KMS-11 (cell line): ENCODE results near the gene LRRFIP1.

Source experiments
- H2AFZ ChIP-seq: fragments of 200-600 bp; sonication (generic); 2 replicates; pipeline ENCODE4 v1.6.1; 2016; ENCODE audit warnings: antibody characterized with exemption, mixed run types, low read depth
- H3K27ac ChIP-seq: fragments of 200-600 bp; sonication (generic); 2 replicates; pipeline ENCODE4 v1.6.1; 2016; ENCODE audit warnings: mild to moderate bottlenecking, mixed run types
- H3K27me3 ChIP-seq: fragments of 200-600 bp; sonication (generic); 2 replicates; pipeline ENCODE4 v1.6.1; 2017; ENCODE audit warnings: mild to moderate bottlenecking, low read depth, mixed run types, moderate library complexity; ENCODE audit not compliant: insufficient read depth
- H3K36me3 ChIP-seq: fragments of 200-600 bp; sonication (generic); 2 replicates; pipeline ENCODE4 v1.6.1; 2017; ENCODE audit warnings: mild to moderate bottlenecking, mixed run types; ENCODE audit not compliant: insufficient read depth
- H3K4me1 ChIP-seq: fragments of 200-600 bp; sonication (generic); 2 replicates; pipeline ENCODE4 v1.6.1; 2016; ENCODE audit warnings: mild to moderate bottlenecking, low read depth, mixed run types; ENCODE audit not compliant: poor library complexity, severe bottlenecking
- H3K4me2 ChIP-seq: fragments of 200-600 bp; sonication (generic); 2 replicates; pipeline ENCODE4 v1.7.0; 2016; ENCODE audit warnings: mild to moderate bottlenecking, mixed run types
- H3K4me3 ChIP-seq: fragments of 200-600 bp; sonication (generic); IDR thresholded peaks from 2 replicates; pipeline ENCODE4 v1.6.1; 2017; ENCODE audit warnings: low read depth, low read length, mixed read lengths; ENCODE audit not compliant: insufficient read depth
- H3K79me2 ChIP-seq: fragments of 200-600 bp; sonication (generic); 2 replicates; pipeline ENCODE4 v1.6.1; 2016; ENCODE audit warnings: low read depth, mixed run types; ENCODE audit not compliant: insufficient read depth
- H3K9ac ChIP-seq: fragments of 200-600 bp; sonication (generic); 2 replicates; pipeline ENCODE4 v1.6.1; 2016; ENCODE audit warnings: mild to moderate bottlenecking, mixed run types
- H4K20me1 ChIP-seq: fragments of 200-600 bp; sonication (generic); 2 replicates; pipeline ENCODE4 v1.6.1; 2016; ENCODE audit warnings: mild to moderate bottlenecking, mixed run types; ENCODE audit not compliant: insufficient read depth
- TF ChIP-seq, protein P1 (sequence below): fragments of 200-600 bp; sonication (generic); conservative IDR thresholded peaks from 2 replicates; pipeline ENCODE4 v1.6.1; 2017; ENCODE audit warnings: low read depth, mild to moderate bottlenecking, antibody characterized with exemption, low read length, moderate library complexity, mixed read lengths

The LRRFIP1 gene

DNA sequence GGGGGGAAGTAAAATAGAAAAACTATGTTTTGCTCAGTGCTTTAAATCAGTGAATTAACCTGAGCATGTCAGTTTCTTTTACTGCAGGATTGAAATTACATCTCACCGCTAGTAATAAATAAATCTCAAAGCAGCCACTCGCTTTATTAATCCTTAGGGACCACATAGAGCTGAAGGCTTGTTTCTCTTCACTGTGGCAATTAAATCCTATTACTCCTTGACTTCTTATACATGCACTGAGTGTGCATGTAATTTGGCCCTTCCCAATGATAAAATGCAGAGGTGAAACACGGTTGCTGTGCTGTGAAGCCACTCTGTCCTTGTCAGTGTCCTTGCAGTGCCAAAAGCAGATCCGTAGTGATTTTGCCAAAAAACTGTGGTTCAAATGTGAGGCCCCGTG, 94.1 kb downstream of the LRRFIP1 start:
- Histone ChIP-seq H3K4me2 (no peak overlapping the region), H4K20me1 (0 out of 2 replicates have a peak, but pooled peaks cover 3% of the 10 kb centered on the region), H3K27ac (no peak overlapping the region), H3K79me2 (peaks cover 16% of the 10 kb centered on the region), H2AFZ (no peak overlapping the region), H3K27me3 (no peaks in the 10 kb centered on the region), H3K4me3 (no peak overlapping the region), H3K36me3 (no peaks in the 10 kb centered on the region), H3K4me1 (peaks cover 25% of the 10 kb centered on the region), H3K9ac (no peak overlapping the region)
- TF ChIP-seq, protein P1, sequence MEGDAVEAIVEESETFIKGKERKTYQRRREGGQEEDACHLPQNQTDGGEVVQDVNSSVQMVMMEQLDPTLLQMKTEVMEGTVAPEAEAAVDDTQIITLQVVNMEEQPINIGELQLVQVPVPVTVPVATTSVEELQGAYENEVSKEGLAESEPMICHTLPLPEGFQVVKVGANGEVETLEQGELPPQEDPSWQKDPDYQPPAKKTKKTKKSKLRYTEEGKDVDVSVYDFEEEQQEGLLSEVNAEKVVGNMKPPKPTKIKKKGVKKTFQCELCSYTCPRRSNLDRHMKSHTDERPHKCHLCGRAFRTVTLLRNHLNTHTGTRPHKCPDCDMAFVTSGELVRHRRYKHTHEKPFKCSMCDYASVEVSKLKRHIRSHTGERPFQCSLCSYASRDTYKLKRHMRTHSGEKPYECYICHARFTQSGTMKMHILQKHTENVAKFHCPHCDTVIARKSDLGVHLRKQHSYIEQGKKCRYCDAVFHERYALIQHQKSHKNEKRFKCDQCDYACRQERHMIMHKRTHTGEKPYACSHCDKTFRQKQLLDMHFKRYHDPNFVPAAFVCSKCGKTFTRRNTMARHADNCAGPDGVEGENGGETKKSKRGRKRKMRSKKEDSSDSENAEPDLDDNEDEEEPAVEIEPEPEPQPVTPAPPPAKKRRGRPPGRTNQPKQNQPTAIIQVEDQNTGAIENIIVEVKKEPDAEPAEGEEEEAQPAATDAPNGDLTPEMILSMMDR, result no peak

DNA sequence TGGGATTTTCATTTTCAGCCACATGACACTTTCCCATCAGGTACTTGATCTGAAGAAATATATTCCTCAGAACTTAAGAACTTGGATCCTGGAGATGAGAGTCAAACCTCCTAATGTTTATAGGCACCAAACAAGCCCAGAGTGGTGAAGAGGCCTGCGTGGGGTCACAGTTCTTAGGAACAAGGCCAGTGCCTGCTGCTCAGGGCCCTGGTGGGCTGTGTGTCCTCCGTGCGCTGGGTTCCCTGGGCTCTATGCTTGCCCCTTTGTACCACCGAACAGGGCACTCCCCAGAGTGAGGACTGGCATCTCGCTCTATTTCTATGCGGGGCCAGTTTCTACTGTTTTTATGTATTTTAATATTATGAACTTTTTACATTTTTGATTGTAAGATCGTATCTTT, 95.2 kb downstream of the LRRFIP1 start:
- no peaks in the 10 kb centered on the region for H3K36me3 ChIP-seq
- H2AFZ ChIP-seq, result no peak overlapping the region
- no peak overlapping the region for H3K9ac ChIP-seq
- H4K20me1 ChIP-seq, result 0 out of 2 replicates have a peak, but pooled peaks cover 7% of the 10 kb centered on the region
- H3K27me3 ChIP-seq, result no peaks in the 10 kb centered on the region
- H3K27ac ChIP-seq, result no peak overlapping the region
- peaks cover 26% of the 10 kb centered on the region for H3K79me2 ChIP-seq
- H3K4me3 ChIP-seq, result no peak overlapping the region
- peaks cover 26% of the 10 kb centered on the region for H3K4me1 ChIP-seq
- TF ChIP-seq, protein P1, result no peak
- no peak overlapping the region for H3K4me2 ChIP-seq

DNA sequence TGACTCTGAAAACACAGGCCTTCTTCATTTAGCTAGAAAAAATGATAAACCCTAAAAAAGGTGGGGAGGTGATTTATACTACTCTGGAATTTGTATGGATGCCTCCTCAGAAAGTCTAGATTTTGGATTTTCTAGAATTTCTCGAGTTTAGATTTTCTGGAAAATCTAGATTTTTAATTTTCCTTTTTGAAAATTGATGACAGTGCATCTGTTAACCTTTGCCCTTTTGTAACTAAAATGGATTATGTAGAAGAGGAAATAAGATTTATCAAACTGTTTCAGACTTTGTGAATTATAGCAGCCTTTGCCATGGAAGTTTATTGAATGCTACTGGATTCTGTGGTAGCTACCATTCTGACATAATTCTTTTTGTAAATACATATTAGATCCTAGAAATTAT, 95.6 kb downstream of the LRRFIP1 start:
- no peaks in the 10 kb centered on the region for H3K27me3 ChIP-seq
- H3K36me3 ChIP-seq, result no peaks in the 10 kb centered on the region
- 0 out of 2 replicates have a peak, but pooled peaks cover 7% of the 10 kb centered on the region for H4K20me1 ChIP-seq
- H3K4me1 ChIP-seq, result peaks cover 26% of the 10 kb centered on the region
- H3K4me3 ChIP-seq, result no peak overlapping the region
- TF ChIP-seq, protein P1, result no peak
- no peak overlapping the region for H2AFZ ChIP-seq
- H3K27ac ChIP-seq, result no peak overlapping the region
- no peak overlapping the region for H3K9ac ChIP-seq
- peaks cover 29% of the 10 kb centered on the region for H3K79me2 ChIP-seq
- H3K4me2 ChIP-seq, result no peak overlapping the region

DNA sequence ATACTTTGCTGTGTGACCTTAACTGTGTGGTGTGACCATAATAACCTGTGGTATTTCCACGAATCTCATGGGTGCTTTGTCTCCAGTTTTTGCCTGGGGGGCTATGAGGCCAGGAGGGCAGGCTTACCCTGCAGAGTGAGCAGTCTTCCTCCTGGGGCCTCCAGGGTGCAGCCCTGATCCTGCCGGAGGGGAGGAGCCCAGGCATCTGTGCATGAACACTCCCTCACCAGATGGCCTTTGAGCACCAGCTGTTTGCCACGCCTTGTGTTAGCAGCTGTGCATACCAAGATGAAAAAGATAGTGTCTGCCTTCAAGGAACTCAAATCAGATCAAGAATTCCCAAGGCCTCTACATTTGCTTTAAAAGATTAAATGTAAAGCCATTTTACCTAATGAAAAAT, 96.2 kb downstream of the LRRFIP1 start:
- H3K79me2 ChIP-seq, result peaks cover 29% of the 10 kb centered on the region
- H3K4me1 ChIP-seq, result peaks cover 26% of the 10 kb centered on the region
- H3K27me3 ChIP-seq, result no peaks in the 10 kb centered on the region
- H3K4me2 ChIP-seq, result no peak overlapping the region; the same call in 1 of the 2 replicates
- 0 out of 2 replicates have a peak, but pooled peaks cover 7% of the 10 kb centered on the region for H4K20me1 ChIP-seq
- no peak overlapping the region for H3K9ac ChIP-seq
- no peaks in the 10 kb centered on the region for H3K36me3 ChIP-seq
- TF ChIP-seq, protein P1, result no peak
- H2AFZ ChIP-seq, result no peak overlapping the region
- H3K4me3 ChIP-seq, result no peak overlapping the region
- no peak overlapping the region for H3K27ac ChIP-seq
